ENCODE results near the gene MLXIP. TPM values are rescaled to one million over a fixed set of nuclear protein-coding genes. Genes with fewer than 3 reads are reported as not detected.

Gene MLXIP, protein sequence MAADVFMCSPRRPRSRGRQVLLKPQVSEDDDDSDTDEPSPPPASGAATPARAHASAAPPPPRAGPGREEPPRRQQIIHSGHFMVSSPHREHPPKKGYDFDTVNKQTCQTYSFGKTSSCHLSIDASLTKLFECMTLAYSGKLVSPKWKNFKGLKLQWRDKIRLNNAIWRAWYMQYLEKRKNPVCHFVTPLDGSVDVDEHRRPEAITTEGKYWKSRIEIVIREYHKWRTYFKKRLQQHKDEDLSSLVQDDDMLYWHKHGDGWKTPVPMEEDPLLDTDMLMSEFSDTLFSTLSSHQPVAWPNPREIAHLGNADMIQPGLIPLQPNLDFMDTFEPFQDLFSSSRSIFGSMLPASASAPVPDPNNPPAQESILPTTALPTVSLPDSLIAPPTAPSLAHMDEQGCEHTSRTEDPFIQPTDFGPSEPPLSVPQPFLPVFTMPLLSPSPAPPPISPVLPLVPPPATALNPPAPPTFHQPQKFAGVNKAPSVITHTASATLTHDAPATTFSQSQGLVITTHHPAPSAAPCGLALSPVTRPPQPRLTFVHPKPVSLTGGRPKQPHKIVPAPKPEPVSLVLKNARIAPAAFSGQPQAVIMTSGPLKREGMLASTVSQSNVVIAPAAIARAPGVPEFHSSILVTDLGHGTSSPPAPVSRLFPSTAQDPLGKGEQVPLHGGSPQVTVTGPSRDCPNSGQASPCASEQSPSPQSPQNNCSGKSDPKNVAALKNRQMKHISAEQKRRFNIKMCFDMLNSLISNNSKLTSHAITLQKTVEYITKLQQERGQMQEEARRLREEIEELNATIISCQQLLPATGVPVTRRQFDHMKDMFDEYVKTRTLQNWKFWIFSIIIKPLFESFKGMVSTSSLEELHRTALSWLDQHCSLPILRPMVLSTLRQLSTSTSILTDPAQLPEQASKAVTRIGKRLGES
- 26.2 TPM for polyA plus RNA-seq (2013, experiment 1 of 2)
- 21.8 TPM for polyA plus RNA-seq (2013, experiment 2 of 2)

GRCh38 chr12:122078141-122079032 is at the start of gene MLXIP:
MLXIP (plus strand) TSS chr12:122078756; CDS start chr12:122078854, 98 bp downstream.
- H3K27ac ChIP-seq (ENCODE audit: low read depth, low read length, severe bottlenecking): peak within 1 kb of the TSS; percentile 17
- WGBS, 2 experiments (ENCODE audit: insufficient coverage in 2 of 2): 1 to 2% methylated on average over 66 to 76 of the region's 113 CpGs

GRCh38 chr12:122028905-122029560 is 49.5 kb upstream of the MLXIP start:
- H3K4me1 ChIP-seq (ENCODE audit: control insufficient read depth, insufficient read depth, low read length, poor library complexity, severe bottlenecking): peaks cover 2% of the 10 kb centered on the region
- H3K36me3 ChIP-seq (ENCODE audit: control insufficient read depth, insufficient read depth, low read length): peaks cover 14% of the 10 kb centered on the region
- H3K27ac ChIP-seq (ENCODE audit: low read depth, low read length, severe bottlenecking): no peak overlapping the region
- WGBS, 2 experiments (ENCODE audit: insufficient coverage in 2 of 2): 95% methylated on average over 21 to 23 of the region's 23 CpGs
- no peak overlapping the region for H3K4me3 ChIP-seq (ENCODE audit: extremely low read depth, insufficient read depth, low read length, poor library complexity, severe bottlenecking)
- H3K9me3 ChIP-seq (ENCODE audit: control insufficient read depth, low read length): no peaks in the 10 kb centered on the region

More at GRCh38 chr12:122078141-122079032, at the start of gene MLXIP:
- Histone ChIP-seq H3K9me3 (ENCODE audit: control insufficient read depth, low read length) (no peaks in the 10 kb centered on the region), H3K36me3 (ENCODE audit: control insufficient read depth, insufficient read depth, low read length) (peaks cover 9% of the 10 kb centered on the region), H3K4me3 (ENCODE audit: extremely low read depth, insufficient read depth, low read length, poor library complexity, severe bottlenecking) (peak within 1 kb of the TSS; percentile 60), H3K4me1 (ENCODE audit: control insufficient read depth, insufficient read depth, low read length, poor library complexity, severe bottlenecking) (peaks cover 22% of the 10 kb centered on the region)

DNA sequence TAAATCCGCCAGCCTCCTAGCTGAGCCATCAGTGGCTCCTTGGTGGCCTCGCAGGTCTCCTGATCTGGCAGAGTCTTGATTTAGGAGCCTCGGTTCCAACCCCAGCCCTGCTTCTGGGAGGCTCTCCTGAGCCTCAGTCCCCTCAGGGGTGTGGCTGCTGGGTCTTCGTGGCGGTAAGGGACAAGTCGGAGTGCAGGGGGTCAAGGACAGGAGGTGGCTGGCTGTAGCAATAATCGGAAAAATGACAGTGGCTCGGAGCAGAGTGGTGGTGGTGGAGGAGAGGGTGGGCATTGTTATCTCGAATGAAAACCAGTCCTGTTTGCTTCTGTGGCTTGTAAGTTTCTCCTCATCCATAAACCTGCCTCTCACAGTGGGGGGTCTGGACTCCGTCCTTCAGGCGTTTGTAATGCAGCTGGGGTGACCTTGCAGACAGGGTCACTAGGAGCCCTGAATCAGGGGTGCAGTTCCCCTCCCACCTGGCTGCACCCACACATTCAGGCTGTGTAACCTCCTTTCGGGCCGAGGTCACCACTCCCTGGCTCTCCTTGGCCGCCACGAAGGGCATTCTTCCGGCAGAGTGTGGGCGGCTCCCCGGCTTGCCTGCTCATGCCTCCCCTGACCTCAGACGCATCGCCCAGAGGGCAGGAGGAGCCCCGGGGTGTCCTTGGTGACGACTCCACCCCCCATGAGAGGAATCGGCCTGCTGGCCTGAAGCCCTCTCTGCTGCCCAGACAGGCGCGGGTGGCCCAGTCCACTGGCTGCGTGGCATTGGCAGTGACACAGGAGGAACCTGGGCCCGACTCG is 48.7 kb upstream of the MLXIP start:
- H3K27ac ChIP-seq (ENCODE audit: low read depth, low read length, severe bottlenecking): no peak overlapping the region
- H3K4me1 ChIP-seq (ENCODE audit: control insufficient read depth, insufficient read depth, low read length, poor library complexity, severe bottlenecking): no peaks in the 10 kb centered on the region
- H3K36me3 ChIP-seq (ENCODE audit: control insufficient read depth, insufficient read depth, low read length): peaks cover 14% of the 10 kb centered on the region
- no peaks in the 10 kb centered on the region for H3K9me3 ChIP-seq (ENCODE audit: control insufficient read depth, low read length)
- WGBS, 2 experiments (ENCODE audit: insufficient coverage in 2 of 2): 92 to 96% methylated on average over 14 to 25 of the region's 28 CpGs
- H3K4me3 ChIP-seq (ENCODE audit: extremely low read depth, insufficient read depth, low read length, poor library complexity, severe bottlenecking): no peak overlapping the region

DNA sequence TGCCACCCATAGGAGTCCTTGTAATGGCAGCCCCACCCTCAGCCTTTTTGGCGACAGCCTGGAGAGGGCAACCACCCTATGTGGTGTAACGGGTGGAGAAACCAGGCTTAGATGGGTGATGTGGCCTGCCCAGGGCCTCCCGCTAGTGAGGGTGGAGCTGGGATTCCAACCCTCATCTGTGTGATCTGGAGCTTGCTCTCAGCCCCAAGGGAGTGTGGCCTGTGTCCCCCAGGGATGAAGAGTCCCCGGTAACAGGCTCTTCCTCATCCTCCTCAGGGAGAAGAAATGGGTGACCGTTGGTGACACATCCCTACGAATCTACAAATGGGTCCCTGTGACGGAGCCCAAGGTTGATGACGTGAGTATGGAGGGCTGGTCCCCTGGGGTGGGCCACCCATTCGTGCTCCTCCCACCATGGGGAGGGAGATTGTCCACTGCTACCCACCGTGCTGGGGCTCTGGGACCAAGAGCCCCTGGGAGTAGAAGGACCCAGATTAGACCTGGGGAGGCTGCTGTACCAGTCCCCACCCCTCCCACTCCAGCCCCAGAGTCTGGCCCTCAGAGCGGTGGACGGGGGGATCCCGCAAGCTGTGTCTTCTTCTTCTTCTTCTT is 48.0 kb upstream of the MLXIP start:
- Histone ChIP-seq H3K27ac (ENCODE audit: low read depth, low read length, severe bottlenecking) (no peak overlapping the region), H3K4me1 (ENCODE audit: control insufficient read depth, insufficient read depth, low read length, poor library complexity, severe bottlenecking) (no peaks in the 10 kb centered on the region)
- 93 to 95% methylated on average over 9 to 11 of the region's 13 CpGs for WGBS, 2 experiments (ENCODE audit: insufficient coverage in 2 of 2)

GRCh38 chr12:122031342-122032216 is 47.0 kb upstream of the MLXIP start:
- Histone ChIP-seq H3K4me1 (ENCODE audit: control insufficient read depth, insufficient read depth, low read length, poor library complexity, severe bottlenecking) (no peaks in the 10 kb centered on the region), H3K27ac (ENCODE audit: low read depth, low read length, severe bottlenecking) (no peak overlapping the region), H3K9me3 (ENCODE audit: control insufficient read depth, low read length) (no peaks in the 10 kb centered on the region), H3K4me3 (ENCODE audit: extremely low read depth, insufficient read depth, low read length, poor library complexity, severe bottlenecking) (no peak overlapping the region), H3K36me3 (ENCODE audit: control insufficient read depth, insufficient read depth, low read length) (peaks cover 31% of the 10 kb centered on the region)
- 58 to 71% methylated on average over 15 to 19 of the region's 21 CpGs for WGBS, 2 experiments (ENCODE audit: insufficient coverage in 2 of 2)

More for the DNA sequence above, 48.0 kb upstream of the MLXIP start:
- no peaks in the 10 kb centered on the region for H3K9me3 ChIP-seq (ENCODE audit: control insufficient read depth, low read length)
- H3K4me3 ChIP-seq (ENCODE audit: extremely low read depth, insufficient read depth, low read length, poor library complexity, severe bottlenecking): no peak overlapping the region
- H3K36me3 ChIP-seq (ENCODE audit: control insufficient read depth, insufficient read depth, low read length): peaks cover 21% of the 10 kb centered on the region

DNA sequence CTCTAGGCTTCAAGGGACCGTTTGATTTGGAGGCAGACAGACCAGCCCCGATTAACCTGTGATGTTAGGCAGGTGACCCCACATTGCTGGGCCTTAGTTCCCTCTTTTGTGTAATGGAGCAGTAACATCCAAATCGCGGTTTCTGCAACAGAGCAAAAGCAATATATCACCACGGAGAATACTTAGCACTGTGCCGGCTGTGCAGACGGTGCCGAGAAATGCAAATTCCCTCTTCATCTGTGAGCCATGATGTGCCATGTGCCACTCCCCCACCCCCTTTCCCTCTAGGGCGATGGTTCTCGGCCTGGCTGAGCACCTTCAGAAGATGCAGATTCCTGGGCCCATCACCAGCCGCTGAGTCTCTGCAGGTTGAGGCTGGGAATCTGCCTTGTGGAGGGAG is 46.0 kb upstream of the MLXIP start:
- Histone ChIP-seq H3K36me3 (ENCODE audit: control insufficient read depth, insufficient read depth, low read length) (peaks cover 40% of the 10 kb centered on the region), H3K27ac (ENCODE audit: low read depth, low read length, severe bottlenecking) (no peak overlapping the region), H3K4me3 (ENCODE audit: extremely low read depth, insufficient read depth, low read length, poor library complexity, severe bottlenecking) (no peak overlapping the region), H3K4me1 (ENCODE audit: control insufficient read depth, insufficient read depth, low read length, poor library complexity, severe bottlenecking) (no peaks in the 10 kb centered on the region), H3K9me3 (ENCODE audit: control insufficient read depth, low read length) (no peaks in the 10 kb centered on the region)
- WGBS, 2 experiments (ENCODE audit: insufficient coverage in 2 of 2): 97 to 98% methylated on average over 8 of the region's 11 CpGs

- WGBS, 2 experiments (ENCODE audit: insufficient coverage in 2 of 2): 91 to 93% methylated on average over 4 to 7 of the region's 8 CpGs
- Histone ChIP-seq H3K36me3 (ENCODE audit: control insufficient read depth, insufficient read depth, low read length) (peaks cover 54% of the 10 kb centered on the region), H3K4me1 (ENCODE audit: control insufficient read depth, insufficient read depth, low read length, poor library complexity, severe bottlenecking) (no peaks in the 10 kb centered on the region), H3K27ac (ENCODE audit: low read depth, low read length, severe bottlenecking) (no peak overlapping the region), H3K4me3 (ENCODE audit: extremely low read depth, insufficient read depth, low read length, poor library complexity, severe bottlenecking) (no peak overlapping the region), H3K9me3 (ENCODE audit: control insufficient read depth, low read length) (no peaks in the 10 kb centered on the region)
Measured at GRCh38 chr12:122035292-122035691, 43.3 kb upstream of the MLXIP start.

DNA sequence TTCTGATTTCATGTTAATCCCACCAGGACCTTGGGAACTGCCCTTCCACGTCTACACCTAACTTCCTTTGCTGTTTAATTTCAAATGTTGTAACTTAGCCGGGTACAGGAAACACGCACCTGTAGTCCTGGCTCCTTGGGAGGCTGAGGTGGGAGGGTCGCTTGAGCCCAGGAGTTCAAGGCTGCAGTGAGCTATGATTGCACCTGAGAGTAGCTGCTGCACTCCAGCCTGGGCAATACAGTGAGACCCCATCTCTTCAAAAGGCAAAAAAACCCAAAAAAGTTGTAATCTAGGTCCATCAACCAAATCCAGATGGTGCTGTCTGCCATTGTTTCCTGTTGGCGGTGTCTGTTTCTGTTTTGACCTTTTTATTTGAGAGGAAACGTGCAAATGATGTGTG is 42.4 kb upstream of the MLXIP start:
- no peaks in the 10 kb centered on the region for H3K4me1 ChIP-seq (ENCODE audit: control insufficient read depth, insufficient read depth, low read length, poor library complexity, severe bottlenecking)
- 92 to 100% methylated on average over 3 to 4 of the region's 6 CpGs for WGBS, 2 experiments (ENCODE audit: insufficient coverage in 2 of 2)
- H3K4me3 ChIP-seq (ENCODE audit: extremely low read depth, insufficient read depth, low read length, poor library complexity, severe bottlenecking): no peak overlapping the region
- peaks cover 56% of the 10 kb centered on the region for H3K36me3 ChIP-seq (ENCODE audit: control insufficient read depth, insufficient read depth, low read length)
- H3K27ac ChIP-seq (ENCODE audit: low read depth, low read length, severe bottlenecking): no peak overlapping the region
- no peaks in the 10 kb centered on the region for H3K9me3 ChIP-seq (ENCODE audit: control insufficient read depth, low read length)

All from mesodermal cell (in vitro differentiated cells).